IMR-90 (cell line): ENCODE results near the gene SUGCT. TPM values are rescaled to one million over a fixed set of nuclear protein-coding genes. Genes with fewer than 3 reads are reported as not detected.
A peak's percentile ranks its signal among the peaks of the same experiment; 100 is the strongest.

Source experiments
- ATAC-seq: fragments of 200-7000 bp; cut with Tn5 transposase; 2 replicates; pipeline ENCODE4 v1.9.1; 2020; ENCODE audit warnings: low read depth, mild to moderate bottlenecking, moderate library complexity
- BruUV-seq: library from RNA; stranded (reverse); fragments of 400-500 nt; replicated peaks from 2 replicates; lab custom pipeline; 2021; lab: Mats Ljungman, UMichigan
- CTCF ChIA-PET: fragments of 300-600 bp; formaldehyde crosslinking; extraction: SDS; loops from one replicate; lab custom pipeline; 2021; ENCODE audit warnings: antibody characterized with exemption; lab: Yijun Ruan, JAX
- POLR2A ChIA-PET: fragments of 300-600 bp; sonication (Branson Sonifier 250); formaldehyde crosslinking; loops from one replicate; lab custom pipeline; 2022; ENCODE audit warnings: antibody characterized with exemption; ENCODE audit not compliant: unreplicated experiment; lab: Charles Lee
- DNase-seq: peaks from one replicate; pipeline ENCODE4 v3.0.0; 2013
- H2AFZ ChIP-seq: replicated peaks from 2 replicates; pipeline ENCODE3; 2013; ENCODE audit warnings: low read length, mild to moderate bottlenecking; ENCODE audit not compliant: poor library complexity
- H2AK5ac ChIP-seq: 2 replicates; pipeline ENCODE4 v1.6.1; 2013; ENCODE audit warnings: low read depth, low read length, inconsistent platforms
- H2AK9ac ChIP-seq: replicated peaks from 2 replicates; pipeline ENCODE3; 2013; ENCODE audit warnings: mild to moderate bottlenecking, low read depth, low read length, moderate library complexity; ENCODE audit not compliant: poor library complexity
- H2BK120ac ChIP-seq: 2 replicates; pipeline ENCODE4 v1.6.1; 2013; ENCODE audit warnings: low read depth, low read length, inconsistent platforms
- H2BK15ac ChIP-seq: 3 replicates; pipeline ENCODE4 v1.6.1; 2013; ENCODE audit warnings: low read depth, low read length, inconsistent platforms
- H2BK20ac ChIP-seq: 2 replicates; pipeline ENCODE4 v1.6.1; 2013; ENCODE audit warnings: low read depth, mild to moderate bottlenecking, inconsistent platforms, low read length, moderate library complexity
- H2BK5ac ChIP-seq: 2 replicates; pipeline ENCODE4 v1.6.1; 2013; ENCODE audit warnings: mild to moderate bottlenecking, low read depth, low read length, inconsistent platforms; ENCODE audit not compliant: poor library complexity, severe bottlenecking
- H3K14ac ChIP-seq: replicated peaks from 2 replicates; pipeline ENCODE4 v1.6.1; 2013; ENCODE audit warnings: low read depth, low read length, inconsistent platforms
- H3K18ac ChIP-seq: 2 replicates; pipeline ENCODE4 v1.6.1; 2013; ENCODE audit warnings: low read depth, low read length, control low read depth
- H3K23ac ChIP-seq: 2 replicates; pipeline ENCODE4 v1.6.1; 2013; ENCODE audit warnings: low read depth, low read length, inconsistent platforms
- H3K27ac ChIP-seq: 2 replicates; pipeline ENCODE4 v1.5.1; 2013; ENCODE audit warnings: mild to moderate bottlenecking, control low read depth, low read length; ENCODE audit not compliant: insufficient read depth
- H3K27me3 ChIP-seq: 2 replicates; pipeline ENCODE4 v1.6.1; 2013; ENCODE audit warnings: low read length; ENCODE audit not compliant: control insufficient read depth, insufficient read depth
- H3K36me3 ChIP-seq: 2 replicates; pipeline ENCODE4 v1.6.1; 2013; ENCODE audit warnings: low read length, mixed read lengths; ENCODE audit not compliant: control insufficient read depth, insufficient read depth
- H3K4ac ChIP-seq: 2 replicates; pipeline ENCODE4 v1.6.1; 2013; ENCODE audit warnings: low read depth, low read length, inconsistent platforms
- H3K4me1 ChIP-seq: 2 replicates; pipeline ENCODE4 v1.6.1; 2013; ENCODE audit warnings: low read length, mixed read lengths; ENCODE audit not compliant: control insufficient read depth, insufficient read depth
- H3K4me2 ChIP-seq: 2 replicates; pipeline ENCODE4 v1.6.1; 2013; ENCODE audit warnings: low read depth, mild to moderate bottlenecking, control low read depth, low read length, moderate library complexity
- H3K4me3 ChIP-seq: 2 replicates; pipeline ENCODE4 v1.5.1; 2013; ENCODE audit warnings: low read depth, mild to moderate bottlenecking, control low read depth, low read length, moderate library complexity; ENCODE audit not compliant: insufficient read depth
- H3K56ac ChIP-seq: 2 replicates; pipeline ENCODE4 v1.6.1; 2013; ENCODE audit warnings: low read length, inconsistent platforms; ENCODE audit not compliant: insufficient read depth; ENCODE audit errors: extremely low read depth
- H3K79me1 ChIP-seq, 2 experiments: 2 replicates each; pipeline ENCODE4 v1.6.1; 2013; ENCODE audit warnings: low read length in 2 of 2, inconsistent platforms in 1 of 2, low read depth in 1 of 2
- H3K9ac ChIP-seq: 2 replicates; pipeline ENCODE4 v1.6.1; 2013; ENCODE audit warnings: low read depth, low read length, control low read depth
- H3K9me1 ChIP-seq: 2 replicates; pipeline ENCODE4 v1.6.1; 2013; ENCODE audit warnings: low read length, inconsistent platforms; ENCODE audit not compliant: insufficient read depth
- H3K9me3 ChIP-seq: 2 replicates; pipeline ENCODE4 v1.6.1; 2013; ENCODE audit warnings: low read length; ENCODE audit not compliant: control insufficient read depth, insufficient read depth
- H4K20me1 ChIP-seq: 2 replicates; pipeline ENCODE4 v1.6.1; 2013; ENCODE audit warnings: low read length, inconsistent platforms; ENCODE audit not compliant: insufficient read depth
- H4K5ac ChIP-seq: 2 replicates; pipeline ENCODE4 v1.6.1; 2013; ENCODE audit warnings: mild to moderate bottlenecking, low read depth, low read length, control low read depth
- H4K8ac ChIP-seq, 2 experiments: 2 replicates each; pipeline ENCODE4 v1.6.1; 2013; ENCODE audit warnings: low read depth in 2 of 2, low read length in 2 of 2, control low read depth in 1 of 2, inconsistent platforms in 1 of 2
- H4K91ac ChIP-seq: 2 replicates; pipeline ENCODE4 v1.6.1; 2013; ENCODE audit warnings: low read depth, low read length, inconsistent platforms; ENCODE audit not compliant: insufficient read depth
- CHD1 ChIP-seq: IDR thresholded peaks from 2 replicates; pipeline ENCODE4 v1.6.1; 2012; ENCODE audit warnings: low read depth, low read length, improper control_type of control experiment
- CTCF ChIP-seq: conservative IDR thresholded peaks from 2 replicates; pipeline ENCODE4 v1.5.1; 2012; ENCODE audit warnings: mild to moderate bottlenecking, low read depth, low read length, improper control_type of control experiment
- ELK1 ChIP-seq: fragments of 150-350 bp; IDR thresholded peaks from 2 replicates; pipeline ENCODE4 v1.6.1; 2016; ENCODE audit warnings: low read depth, mild to moderate bottlenecking, low read length, moderate library complexity, borderline replicate concordance
- FOS ChIP-seq: fragments of 150-350 bp; IDR thresholded peaks from 2 replicates; pipeline ENCODE4 v1.6.1; 2016; ENCODE audit warnings: low read depth, low read length
- RAD21 ChIP-seq: IDR thresholded peaks from 2 replicates; pipeline ENCODE4 v1.6.1; 2012; ENCODE audit warnings: low read length, improper control_type of control experiment
- USF2 ChIP-seq: fragments of 150-350 bp; IDR thresholded peaks from 2 replicates; pipeline ENCODE4 v1.6.1; 2017; ENCODE audit warnings: mild to moderate bottlenecking, antibody characterized with exemption, low read length, low read depth
- WGBS, 2 experiments: methylation state at CpG; one replicate each; pipeline versions ENCODE4 v1.1.5 to v1.1.7; 2013; ENCODE audit warnings: missing lambda C conversion rate in 2 of 2; ENCODE audit not compliant: insufficient read length in 1 of 2; ENCODE audit errors: extremely low coverage in 2 of 2; 5-methylcytosine and 5-hydroxymethylcytosine counted together
- dilution Hi-C: fragments of 300-500 bp; cut with HindIII; formaldehyde crosslinking; loops from one replicate; pipeline ENCODE4 v1.14.3; 2018; ENCODE audit warnings: low sequenced_read_pairs; ENCODE audit not compliant: unreplicated experiment
- in situ Hi-C: fragments of 300-500 bp; cut with MboI; formaldehyde crosslinking; loops from 3 replicates; pipeline ENCODE4 v1.14.3; 2019; ENCODE audit warnings: low sequenced_read_pairs, inconsistent platforms, mixed read lengths
- intact Hi-C: fragments of 100-400 bp; cut with micrococcal nuclease; formaldehyde crosslinking; loops from 2 replicates; pipeline ENCODE4 v1.10.0; 2022
- polyA plus RNA-seq, 3 experiments: library from polyadenylated mRNA; depleted of rRNA; stranded (reverse); fragments of >200 nt; gene quantifications; 2 replicates each; pipeline ENCODE4 v1.2.3, GENCODE V29; 2012; ENCODE audit warnings: low replicate concordance in 1 of 3
- total RNA-seq: library from RNA; depleted of rRNA; stranded (reverse); fragments of >200 nt; gene quantifications from 2 replicates; pipeline ENCODE4 v1.2.3, GENCODE V29; 2012

SUGCT gene
- total and polyA plus RNA-seq, 2 of the 4 experiments (the other 2 are of a cell fraction), result 5.9 to 8.3 TPM

GRCh38 chr7:40135317-40135610 lies 459 bp downstream of the SUGCT start:
- POLR2A ChIA-PET, result interaction anchor here (0.5 to 0.8 kb wide), 2 partner anchors 80 to 85 kb away, joined by 3 to 5 read pairs; no protein-coding TSS in a partner anchor
- peak overlapping the region; percentile 57; the same call in 1 of the 2 replicates for H4K5ac ChIP-seq
- H3K36me3 ChIP-seq, result no peaks in the 10 kb centered on the region
- peak overlapping the region; percentile 65 for H2BK120ac ChIP-seq
- H2BK15ac ChIP-seq, result no peak overlapping the region
- DNase-seq (peak; percentile 3), ATAC-seq (no peak)
- 0 out of 2 replicates have a peak overlapping the region, but pooled peaks have one; percentile 33 for H4K91ac ChIP-seq
- peak overlapping the region; percentile 1; the same call in 1 of the 2 replicates for H3K14ac ChIP-seq
- TF ChIP-seq RAD21 (no peak), ELK1 (no peak), FOS (no peak), USF2 (no peak), CHD1 (no peak), CTCF (no peak)
- peak overlapping the region; percentile 16; the same call in 1 of the 2 replicates for H3K18ac ChIP-seq
- peaks cover 3 to 27% of the 10 kb centered on the region in 2 experiments; a peak in 3 of 4 replicates for H3K79me1 ChIP-seq
- no peak overlapping the region for H2BK20ac ChIP-seq
- H2BK5ac ChIP-seq, result peak overlapping the region; percentile 65
- H3K4me1 ChIP-seq, result no peaks in the 10 kb centered on the region
- H3K9me1 ChIP-seq, result no peaks in the 10 kb centered on the region; the same call in 1 of the 2 replicates
- dilution Hi-C loops (no loop called here), intact Hi-C loops (loop anchor here (2.0 kb wide), 2 partner anchors 86 to 238 kb away; no protein-coding TSS in a partner anchor), in situ Hi-C loops (no loop called here)
- CTCF ChIA-PET, result interaction anchor here (0.7 to 1.0 kb wide), 2 partner anchors 95 to 183 kb away, joined by 3 read pairs; no protein-coding TSS in a partner anchor
- H3K56ac ChIP-seq, result peak overlapping the region; percentile 24; the same call in 1 of the 2 replicates
- H2AK9ac ChIP-seq, result peak overlapping the region; percentile 57
- H3K4me3 ChIP-seq, result peak overlapping the region; percentile 87
- H3K9me3 ChIP-seq, result no peaks in the 10 kb centered on the region
- peak overlapping the region; percentile 72 for H3K27ac ChIP-seq
- no TSS peak for BruUV-seq
- peak overlapping the region; percentile 59 for H3K4ac ChIP-seq
- H3K9ac ChIP-seq, result peak overlapping the region; percentile 73
- WGBS, 2 experiments, result no CpG with 5 or more reads among the region's 17 CpGs
- no peak overlapping the region for H2AK5ac ChIP-seq
- H3K4me2 ChIP-seq, result peak overlapping the region; percentile 88
- peak overlapping the region; percentile 41 to 56; a peak in 3 of 4 replicates for H4K8ac ChIP-seq
- no peaks in the 10 kb centered on the region for H3K27me3 ChIP-seq
- peak overlapping the region; percentile 99 for H2AFZ ChIP-seq
- peak overlapping the region; percentile 31; the same call in 1 of the 2 replicates for H3K23ac ChIP-seq
- no peaks in the 10 kb centered on the region for H4K20me1 ChIP-seq
